Superior temporal gyrus (tissue), 1 donor: ENCODE results near the gene DCTD.

Source experiments
- DNase-seq: peaks from one replicate; pipeline ENCODE4 v3.0.0-alpha.2; 2016; ENCODE audit errors: extremely low spot score

Gene DCTD

DNA sequence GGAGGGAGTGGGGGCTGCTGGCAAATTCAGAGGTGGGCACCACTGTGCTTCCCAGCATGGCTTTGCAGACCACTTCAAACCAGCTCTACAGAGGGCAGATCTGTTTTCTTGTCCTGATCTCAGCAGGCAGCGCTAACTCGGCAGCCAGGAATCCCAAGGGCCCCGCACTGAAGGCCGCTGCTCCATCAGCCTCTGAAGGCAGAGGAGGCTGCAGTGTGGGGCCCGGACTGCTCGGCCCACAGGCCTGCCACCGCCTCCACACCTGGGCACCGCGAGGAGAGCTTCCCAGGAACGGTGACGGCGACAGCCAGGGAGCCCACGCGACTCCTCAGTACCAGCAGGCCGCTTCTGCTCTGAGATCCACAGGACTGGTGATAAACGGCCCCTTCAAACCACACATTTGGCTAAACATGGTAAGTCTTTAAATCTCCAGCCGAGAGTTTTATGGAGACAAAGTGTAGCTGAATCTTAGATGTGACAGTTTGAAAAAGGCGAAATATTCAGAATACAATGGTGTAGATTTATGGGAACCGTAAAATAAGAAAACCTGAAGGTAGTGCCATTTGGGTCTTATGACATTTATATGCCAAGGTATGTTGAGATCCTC is 23.6 kb downstream of the DCTD start:
- DNase-seq, result no peak

DNA sequence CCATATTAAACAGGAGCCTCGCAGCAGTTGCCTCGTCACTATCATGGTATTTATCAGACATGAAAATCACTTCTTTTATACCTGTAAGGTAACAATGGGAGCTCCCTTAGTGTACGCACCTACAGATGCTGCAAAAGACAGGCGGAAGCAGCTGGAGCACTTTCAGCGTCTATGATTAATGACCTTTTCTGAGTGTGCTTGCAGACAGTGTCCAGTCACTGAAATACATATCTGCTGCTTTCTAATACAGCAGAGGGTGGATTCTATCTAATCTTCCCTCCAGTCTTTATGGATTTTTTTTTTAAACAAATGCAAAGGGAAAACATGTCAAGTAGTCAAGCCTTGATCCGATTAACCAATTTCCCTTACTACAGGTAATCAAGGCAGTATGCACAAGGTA is 24.1 kb downstream of the DCTD start:
- DNase-seq, result no peak

DNA sequence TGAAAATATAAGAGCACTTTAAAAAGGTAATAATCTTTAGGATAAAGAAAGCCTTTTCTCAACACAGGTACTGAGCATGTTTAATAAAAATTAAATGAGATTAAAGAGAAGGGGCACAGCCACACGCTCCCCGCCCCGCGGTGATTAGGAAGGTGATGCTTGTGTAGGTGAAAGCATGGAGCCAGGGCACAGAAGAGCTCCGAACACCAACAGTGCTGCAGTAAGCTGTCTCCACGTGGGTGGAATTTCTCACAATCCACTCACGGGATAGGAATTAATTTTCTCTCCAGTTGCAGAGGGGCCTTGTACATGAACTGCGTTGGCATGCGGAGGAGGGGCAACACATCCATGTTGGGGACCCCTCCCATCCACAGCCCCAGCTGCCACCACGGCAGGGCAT is 27.0 kb downstream of the DCTD start:
- DNase-seq, result no peak

DNA sequence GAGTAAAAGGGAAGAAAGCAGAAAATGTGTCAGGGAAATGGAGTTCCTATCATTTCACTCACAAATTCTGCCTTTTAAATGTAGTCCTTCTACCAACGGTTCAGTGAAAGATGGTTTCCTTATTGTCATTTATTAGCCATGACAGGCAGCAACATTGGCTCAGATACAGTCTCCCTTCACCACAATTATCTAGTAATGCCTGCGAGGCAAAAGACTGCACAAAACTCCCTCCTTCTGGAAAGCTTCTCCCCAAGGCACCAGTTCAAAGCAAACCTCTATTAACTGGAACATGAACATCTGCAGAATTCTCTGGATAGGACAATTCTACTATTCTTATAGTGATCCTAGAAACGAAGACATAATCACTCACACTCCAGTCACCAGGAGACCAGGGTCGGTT is 28.3 kb downstream of the DCTD start:
- DNase-seq, result no peak

DNA sequence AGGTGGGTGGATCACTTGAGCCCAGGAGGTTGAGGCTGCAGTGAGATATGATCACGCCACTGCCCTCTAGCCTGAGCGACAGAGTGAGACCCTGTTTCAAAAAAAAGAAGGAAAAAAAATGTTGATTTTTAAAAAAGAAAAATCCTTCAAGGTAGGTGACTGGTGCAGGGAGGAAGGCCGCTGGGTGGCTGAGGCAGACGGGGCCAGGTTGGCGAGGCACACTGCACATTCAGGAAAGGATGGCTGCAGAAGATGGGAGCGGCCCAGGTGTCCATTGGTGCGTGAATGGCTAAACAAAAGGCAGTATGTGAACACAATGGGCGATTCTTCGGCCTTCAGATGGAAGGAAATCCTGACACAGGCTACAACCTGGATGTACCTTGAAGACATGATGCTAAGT is 30.4 kb downstream of the DCTD start:
- DNase-seq, result no peak

DNA sequence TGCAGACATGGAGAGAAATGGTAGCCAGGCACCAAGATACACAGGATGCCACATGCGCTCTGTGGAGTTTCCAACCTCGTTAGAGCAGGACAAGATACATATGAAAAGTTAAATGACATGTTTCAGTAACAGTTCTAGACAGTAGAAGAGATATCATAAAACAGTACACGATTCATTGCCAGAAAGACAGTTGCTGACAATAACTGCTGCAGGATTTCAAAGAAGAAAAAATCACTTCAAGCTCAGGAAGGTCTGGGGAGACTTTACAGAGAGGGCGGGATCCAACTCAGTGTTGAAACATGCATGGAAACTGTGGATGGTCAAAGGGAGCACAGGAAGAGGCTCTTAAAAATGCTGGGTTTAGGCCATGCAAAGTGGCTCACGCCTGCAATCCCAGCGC is 31.0 kb downstream of the DCTD start:
- no peak for DNase-seq

DNA sequence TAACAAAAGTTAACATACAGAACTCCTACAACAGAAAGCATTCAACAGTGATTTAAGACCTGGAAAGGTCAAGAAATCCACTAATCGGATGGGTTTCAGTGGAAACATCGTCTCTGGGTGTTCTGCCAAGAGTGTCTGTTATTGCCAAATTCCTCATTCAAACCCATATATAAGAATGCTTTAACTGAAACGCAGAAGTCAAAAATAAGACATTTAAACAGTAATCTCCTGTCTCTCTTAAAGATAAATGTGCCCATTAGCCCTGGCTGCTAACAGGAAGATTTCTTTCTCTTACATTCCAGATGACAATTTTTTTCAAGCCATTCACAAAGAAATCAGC is 31.5 kb downstream of the DCTD start:
- DNase-seq, result no peak

DNA sequence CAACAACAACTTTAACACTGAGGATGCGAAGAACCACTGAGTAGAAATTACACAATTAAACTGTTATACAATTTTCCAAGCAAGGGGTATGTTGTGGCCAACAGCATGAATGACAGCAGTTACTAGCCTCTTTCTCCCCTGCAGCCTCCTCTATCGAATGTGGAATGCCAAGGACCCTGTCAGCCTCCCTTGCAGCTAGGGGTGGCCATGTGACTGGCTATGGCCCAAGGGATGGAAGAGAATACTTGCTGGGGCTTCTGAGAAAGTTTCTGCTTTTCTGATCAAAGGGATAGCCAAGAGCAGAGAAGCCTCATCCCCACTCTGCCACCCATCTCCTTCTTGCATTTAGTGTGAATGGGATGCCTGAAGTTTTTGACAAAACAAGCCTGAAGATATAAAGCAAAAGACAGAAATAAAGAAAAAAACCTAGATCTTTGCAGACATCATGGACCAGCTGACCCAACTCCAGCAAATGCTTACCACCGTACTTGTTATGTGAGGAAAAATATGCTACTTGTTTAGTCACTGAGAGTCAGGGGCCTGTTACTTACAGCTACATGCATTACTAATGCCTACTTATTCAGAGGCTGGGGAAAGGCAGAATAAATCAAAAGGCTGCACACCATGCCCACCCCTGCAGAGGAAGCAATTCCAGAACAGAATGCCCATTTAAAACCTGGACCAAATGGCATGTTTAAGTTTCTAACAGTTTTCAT is 32.0 kb downstream of the DCTD start:
- no peak for DNase-seq

DNA sequence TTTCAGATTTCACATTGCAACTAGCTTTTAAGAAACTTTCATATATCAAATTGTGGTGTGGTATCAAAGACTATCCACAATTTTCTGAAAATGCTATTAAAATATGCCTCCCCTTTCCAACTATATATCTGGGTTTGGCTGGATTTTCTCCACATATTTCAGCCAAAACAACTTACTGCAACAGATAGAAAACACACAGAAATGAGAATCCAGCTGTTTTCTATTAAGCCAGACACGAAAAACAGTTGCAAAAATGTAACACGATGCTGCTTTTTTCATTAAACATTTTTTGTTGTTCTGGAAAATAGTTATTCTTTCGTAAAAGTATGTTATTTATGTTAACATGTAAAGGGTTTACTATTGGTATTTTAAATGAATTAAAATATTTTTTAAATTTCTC is 33.1 kb downstream of the DCTD start:
- no peak for DNase-seq

DNA sequence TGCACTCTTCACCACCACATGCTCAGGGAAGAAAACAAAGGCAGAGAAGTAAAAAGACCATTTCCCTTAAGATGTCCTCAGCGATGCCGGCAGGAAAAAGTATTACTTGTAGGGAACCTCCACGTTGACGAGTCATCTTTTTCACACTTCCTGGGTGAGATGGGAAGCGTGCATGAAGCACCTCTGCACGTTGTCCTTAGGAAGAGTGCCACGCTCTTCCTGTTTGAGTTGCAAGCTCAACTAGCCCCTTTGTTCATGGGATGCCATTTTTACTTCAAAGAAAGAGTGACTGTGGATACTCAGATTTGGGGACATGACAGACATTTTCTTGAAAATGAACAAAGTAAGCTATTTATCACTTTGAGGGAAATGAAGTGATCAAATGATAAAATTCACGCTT is 33.8 kb downstream of the DCTD start:
- no peak for DNase-seq

DNA sequence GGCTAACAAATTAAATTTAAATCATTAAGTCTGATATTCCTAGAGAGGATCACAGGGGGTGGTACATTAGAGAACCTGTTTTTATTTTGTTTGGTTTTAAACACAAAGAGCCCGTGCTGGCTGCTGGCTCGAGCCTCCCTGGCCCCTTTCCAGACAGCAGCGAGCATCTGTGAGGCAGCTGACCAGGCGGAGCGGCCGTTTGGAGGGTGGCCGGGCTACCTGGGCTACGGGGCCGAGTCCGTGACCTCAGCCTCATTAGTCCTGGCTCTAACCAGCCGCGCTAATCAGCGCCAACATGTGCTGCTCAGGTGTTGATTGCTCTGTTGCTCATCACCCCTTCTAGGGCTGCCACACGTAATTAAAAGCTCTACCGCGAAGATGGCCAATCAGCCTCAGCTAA is 35.3 kb downstream of the DCTD start:
- no peak for DNase-seq

DNA sequence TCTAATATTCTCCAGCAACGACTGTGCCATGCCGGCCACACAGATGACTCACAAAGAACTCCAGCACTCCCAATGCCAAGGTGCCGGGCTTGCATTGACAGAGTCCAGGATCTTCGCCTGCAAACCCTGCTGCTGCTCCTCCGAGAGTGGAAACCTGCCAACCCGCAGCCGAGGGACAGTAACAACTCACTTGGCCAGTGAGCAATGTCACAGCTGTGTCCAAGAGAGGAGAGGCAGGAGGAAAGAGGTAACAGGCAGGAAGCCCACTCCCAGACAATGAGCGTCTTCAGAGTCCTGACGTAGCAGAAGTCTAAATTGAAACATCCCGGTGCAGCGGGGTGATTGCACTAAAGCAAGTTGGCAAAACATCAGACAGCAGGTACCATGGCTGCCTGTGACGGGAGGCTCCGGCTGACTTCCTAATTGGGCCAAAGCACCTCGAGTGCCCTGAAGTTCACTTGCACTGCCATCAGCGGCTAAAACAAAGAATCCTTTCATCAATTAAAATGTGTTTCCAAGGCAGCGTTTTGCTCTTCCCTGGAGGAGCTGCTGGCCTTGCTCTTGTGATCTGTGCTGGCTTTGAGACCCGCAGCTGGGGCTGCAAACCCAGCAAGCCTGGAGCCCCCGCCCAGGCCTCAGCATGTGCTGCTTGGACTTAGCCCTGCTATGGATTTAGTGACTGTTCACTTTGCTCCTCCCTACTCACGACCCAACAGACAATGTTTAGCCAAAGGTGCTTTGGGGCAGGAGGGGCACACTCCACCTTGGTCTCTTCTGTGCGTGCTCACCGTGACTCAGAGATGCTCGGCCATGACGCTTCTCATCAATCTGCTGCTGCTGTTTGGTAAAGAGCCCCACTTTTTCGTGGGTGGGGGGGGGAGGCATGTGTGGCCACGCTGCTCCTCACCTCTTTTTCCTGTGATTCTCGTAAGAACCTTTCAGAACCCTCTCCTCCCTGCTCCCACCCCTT is 36.5 kb downstream of the DCTD start:
- no peak for DNase-seq

DNA sequence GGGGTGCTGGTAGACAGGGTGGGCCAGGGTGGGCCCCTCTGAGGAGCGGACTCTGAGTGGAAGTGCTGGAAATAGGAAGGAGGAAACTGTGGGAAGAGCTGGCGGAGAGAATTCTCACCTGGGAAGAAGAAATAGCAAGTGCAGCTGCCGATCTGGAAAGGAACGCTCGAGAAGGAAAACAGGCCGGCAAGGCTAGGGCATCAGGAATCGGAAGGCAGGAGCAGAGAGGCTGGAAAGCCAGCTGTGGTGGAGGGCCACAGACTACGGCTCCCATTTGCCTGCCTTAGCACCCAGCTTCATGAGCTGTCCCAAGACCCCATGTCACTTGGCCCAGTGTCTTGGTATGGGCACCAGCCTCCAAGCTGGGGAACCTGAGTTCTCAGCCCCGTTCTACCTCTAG is 37.3 kb downstream of the DCTD start:
- DNase-seq, result no peak

DNA sequence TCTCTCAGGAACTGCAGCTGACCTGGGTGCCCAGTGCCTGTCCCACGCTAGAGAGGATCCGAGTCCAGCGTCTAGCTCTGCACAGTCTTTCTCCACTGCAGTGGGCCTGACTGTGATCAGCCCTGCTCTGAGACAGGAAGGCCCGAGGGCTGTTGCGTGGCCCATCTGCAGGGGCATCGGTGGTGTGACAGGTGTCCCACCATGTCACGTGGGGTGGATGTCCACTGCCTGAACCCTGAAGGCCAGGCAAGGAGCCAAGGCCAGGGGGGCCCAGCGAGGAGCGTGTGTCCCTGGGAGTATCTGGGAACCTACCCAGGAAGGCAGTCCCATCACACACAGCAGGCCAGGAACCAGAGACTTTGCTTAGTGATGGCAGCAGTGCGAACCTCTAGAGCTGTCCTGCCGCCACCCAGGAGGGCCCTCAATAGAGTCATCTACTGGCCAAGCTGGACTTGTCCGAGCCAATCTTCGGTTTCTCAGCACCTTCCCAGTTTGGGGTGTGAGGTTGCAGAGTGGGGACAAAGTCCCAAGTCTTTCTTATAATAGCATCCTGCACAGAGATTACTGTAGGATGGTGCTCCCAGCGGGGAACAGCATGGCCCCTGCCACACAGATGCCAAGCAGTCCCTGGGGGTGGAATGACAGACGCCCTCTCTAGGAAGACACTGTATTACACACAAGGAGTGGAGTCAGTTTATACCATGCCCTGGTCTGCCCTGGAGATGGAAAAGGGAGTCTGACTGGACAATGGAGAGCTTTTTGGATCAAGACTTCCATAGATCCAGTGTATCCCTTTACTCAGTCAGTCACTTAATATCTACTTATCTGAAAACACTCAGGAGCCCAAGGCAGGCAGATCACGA is 38.3 kb downstream of the DCTD start:
- no peak for DNase-seq

DNA sequence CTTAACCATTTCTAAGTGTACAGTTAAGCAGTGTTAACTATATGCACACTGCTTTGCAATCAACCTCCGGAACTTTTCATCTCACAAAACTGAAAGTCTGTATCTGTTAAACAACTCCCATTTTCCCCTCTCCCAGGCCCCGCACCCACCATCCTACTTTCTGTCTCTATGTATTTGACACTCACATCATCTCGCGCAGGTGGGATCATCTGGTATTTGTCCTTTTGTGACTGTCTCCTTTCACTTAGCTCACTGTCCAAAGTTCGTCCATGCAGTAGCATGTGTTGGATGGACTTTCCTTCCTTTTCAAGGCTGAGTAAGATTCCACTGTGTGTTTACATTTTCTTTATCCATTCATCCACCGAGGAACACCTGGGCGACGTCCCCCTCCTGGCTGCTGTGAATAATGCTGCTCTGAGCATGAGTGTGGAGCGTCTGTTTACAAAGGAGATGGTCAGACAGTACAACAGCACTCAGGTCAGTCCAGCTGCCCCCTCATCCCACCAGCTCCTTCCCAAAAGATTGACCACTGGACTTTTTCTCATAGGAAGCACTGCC is 39.8 kb downstream of the DCTD start:
- no peak for DNase-seq

DNA sequence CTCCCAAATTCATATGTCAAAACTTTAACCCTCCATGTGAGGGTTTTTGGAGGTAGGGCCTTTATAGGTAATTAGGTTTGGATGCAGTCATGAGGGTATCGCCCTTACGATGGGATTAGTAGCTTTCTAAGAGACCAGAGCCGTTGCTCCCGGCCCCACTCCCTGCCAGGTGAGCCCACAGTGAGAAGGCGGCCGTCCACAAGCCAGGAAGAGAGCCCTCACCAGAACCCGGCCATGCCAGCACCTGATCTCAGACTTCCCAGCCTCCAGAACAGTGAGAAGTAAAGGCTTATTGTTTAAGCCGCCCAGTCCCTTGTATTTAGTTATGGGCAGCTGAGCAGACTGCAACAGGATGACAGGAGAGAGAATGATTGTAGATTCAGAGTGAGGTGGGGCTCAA is 40.8 kb downstream of the DCTD start:
- no peak for DNase-seq

DNA sequence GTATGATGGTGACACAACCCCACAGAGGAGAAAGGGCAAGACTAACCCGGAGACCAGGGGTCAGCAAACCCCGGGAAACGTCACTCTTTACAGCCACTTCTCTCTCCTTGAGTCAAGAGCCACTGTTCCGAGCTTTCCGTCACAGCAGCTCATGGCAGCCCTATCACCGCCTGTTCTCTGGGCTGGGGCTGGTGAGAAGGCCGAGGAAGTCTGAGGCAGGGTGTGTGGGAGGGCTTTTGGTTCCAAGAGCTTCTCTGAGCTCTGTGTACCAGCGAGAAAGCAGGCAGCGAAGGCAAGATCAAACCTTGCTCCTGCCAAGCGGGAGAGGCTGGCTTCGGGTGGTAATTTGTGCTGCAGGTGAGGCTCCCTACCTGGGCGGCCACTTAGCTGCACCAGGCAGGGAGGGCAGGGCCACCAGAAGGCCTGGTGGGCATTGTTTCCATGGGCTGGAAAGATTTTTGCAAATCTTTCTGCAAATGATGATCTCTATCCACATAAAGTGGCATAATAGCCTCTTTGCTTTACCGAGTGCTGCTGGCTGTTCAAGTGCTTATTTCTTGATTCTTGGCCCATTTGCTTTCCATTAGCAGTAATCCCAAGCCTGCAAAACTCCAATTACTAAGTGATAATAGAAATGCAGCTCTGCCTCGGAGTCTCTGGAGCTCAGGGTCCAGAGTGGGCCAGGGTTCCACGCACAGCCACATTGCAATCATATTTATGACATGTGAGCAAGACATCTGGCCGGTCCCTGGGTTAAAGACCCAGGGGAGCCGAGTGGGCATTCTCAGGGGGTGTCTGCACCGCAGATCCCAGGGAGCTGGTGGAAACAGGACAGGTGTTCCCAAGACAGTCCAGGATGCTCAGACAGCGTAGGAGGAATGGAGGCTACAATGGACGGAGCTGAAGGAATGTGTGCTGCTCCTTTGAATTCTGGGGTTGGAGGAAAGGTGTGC is 41.5 kb downstream of the DCTD start:
- DNase-seq, result no peak

DNA sequence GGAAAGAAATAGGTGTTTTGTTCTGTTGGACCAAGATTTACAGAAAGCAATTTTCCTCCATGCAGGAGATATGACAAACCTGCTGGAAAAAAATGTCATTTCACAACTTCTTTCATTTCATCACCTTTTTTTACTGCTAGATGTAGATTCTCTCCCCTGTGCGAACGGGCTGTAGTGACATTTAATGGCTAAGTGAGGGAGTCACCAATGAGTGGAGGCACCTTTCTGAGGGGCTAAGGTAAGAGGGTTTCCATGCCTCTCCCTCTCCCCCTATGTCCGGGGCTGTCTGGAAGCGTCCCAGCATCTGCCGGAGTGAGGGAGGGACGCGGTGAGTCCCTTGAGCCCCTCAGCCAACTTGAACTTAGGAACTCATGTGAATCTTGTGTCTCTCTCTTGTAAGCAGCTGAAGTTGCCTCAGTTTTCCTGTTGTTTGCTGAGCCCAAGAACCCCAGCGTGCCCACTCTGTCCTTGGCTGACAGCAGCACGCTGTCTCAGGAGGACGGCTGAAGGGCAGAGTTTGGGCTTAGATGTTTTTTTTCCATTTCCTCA is 42.3 kb downstream of the DCTD start:
- DNase-seq, result no peak

DNA sequence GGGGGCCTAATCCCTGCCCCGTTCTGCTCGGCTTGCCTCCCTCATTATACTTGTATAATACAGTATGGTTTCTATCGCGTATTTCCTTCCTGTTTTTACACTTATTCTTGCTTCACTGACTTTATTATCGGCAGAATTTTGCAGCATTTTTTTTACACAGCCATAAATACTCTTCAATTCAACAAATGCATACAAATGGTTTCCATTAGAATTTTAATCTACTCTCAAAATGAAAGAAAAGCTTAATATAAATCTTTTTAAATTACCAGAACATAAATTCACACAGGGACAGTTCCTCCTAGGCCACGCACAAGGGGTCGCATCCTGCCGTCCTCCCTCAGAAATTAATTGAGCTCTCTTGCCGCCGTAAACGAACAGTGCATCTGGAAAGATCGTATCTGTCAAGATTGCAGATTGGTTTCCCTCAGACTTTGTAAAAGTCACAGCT is 42.9 kb downstream of the DCTD start:
- DNase-seq, result no peak

DNA sequence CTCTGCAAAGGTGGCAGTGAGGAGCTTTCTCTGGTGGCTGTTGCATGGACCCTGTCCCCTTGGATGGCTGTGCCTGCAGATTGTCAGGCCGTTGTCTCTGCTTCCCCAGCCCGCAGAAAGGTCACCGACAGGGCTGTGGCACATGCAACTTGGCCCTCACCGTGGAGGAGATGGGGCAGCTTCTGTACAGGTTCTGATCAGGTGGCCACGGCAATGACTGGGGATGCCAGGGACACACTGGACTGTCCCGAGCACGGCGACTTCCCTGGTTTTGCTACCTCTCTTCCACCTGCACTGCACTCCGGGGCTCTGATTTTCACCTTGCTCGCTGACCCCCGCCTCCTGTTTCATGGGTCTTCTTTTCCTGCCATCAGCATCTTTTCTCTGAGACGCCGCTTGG is 43.5 kb downstream of the DCTD start:
- no peak for DNase-seq
